Adrenal gland (tissue), 5 donors: ENCODE data around the gene PAX7.

Experiments used
- POLR2A ChIP-seq, 2 donors: fragments of 450-650 bp; IDR thresholded peaks; one replicate each; pipeline ENCODE4 v1.6.1; 2017; ENCODE audit warnings: antibody characterized with exemption in 2 of 2, mild to moderate bottlenecking in 2 of 2, moderate library complexity in 1 of 2
- TF ChIP-seq, protein P1 (sequence below), 6 experiments: fragments of 450-650 bp in 4 of 6; fragments of 200-600 bp in 2 of 6; sonication (generic) in 1 of 6; IDR thresholded peaks; 1 replicate in 5 of 6; 2 replicates in 1 of 6; pipeline versions ENCODE4 v1.5.1 to v1.8.0; 2016 to 2021; ENCODE audit warnings: antibody characterized with exemption in 6 of 6, mild to moderate bottlenecking in 2 of 6, moderate library complexity in 1 of 6
- donor health status: DM: no; HTN: no; CAD: no.

DNA sequence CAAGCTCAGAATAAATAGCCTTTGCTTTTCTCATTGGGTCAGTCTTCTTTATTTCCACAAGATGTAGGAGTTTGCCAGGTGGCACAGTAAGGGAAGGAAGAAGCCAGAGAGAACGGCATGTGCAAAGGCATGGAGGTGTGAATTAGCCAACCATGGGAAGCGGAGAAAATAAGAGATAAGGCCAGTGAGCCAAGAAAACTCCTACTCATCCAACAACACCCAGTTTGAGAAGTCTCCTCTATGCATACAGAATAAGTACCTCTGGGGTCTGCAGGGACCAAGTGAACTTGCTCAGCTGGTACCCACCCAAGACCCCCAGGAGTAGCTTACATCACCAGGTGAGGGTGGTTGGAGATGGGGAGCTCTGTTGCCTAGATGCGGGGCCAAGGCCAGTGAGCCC is 162.1 kb downstream of the PAX7 start:
- TF ChIP-seq POLR2A (IDR thresholded peaks at IDR 0.05) = no peak
- TF ChIP-seq, protein P1, sequence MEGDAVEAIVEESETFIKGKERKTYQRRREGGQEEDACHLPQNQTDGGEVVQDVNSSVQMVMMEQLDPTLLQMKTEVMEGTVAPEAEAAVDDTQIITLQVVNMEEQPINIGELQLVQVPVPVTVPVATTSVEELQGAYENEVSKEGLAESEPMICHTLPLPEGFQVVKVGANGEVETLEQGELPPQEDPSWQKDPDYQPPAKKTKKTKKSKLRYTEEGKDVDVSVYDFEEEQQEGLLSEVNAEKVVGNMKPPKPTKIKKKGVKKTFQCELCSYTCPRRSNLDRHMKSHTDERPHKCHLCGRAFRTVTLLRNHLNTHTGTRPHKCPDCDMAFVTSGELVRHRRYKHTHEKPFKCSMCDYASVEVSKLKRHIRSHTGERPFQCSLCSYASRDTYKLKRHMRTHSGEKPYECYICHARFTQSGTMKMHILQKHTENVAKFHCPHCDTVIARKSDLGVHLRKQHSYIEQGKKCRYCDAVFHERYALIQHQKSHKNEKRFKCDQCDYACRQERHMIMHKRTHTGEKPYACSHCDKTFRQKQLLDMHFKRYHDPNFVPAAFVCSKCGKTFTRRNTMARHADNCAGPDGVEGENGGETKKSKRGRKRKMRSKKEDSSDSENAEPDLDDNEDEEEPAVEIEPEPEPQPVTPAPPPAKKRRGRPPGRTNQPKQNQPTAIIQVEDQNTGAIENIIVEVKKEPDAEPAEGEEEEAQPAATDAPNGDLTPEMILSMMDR (IDR thresholded peaks at IDR 0.05) = no peak
